HepG2 (cell line): ENCODE data around the gene RHBDD2. TPM values are rescaled to one million over a fixed set of nuclear protein-coding genes. Genes with fewer than 3 reads are reported as not detected.
"Not testable (repeated sequence)": the region's sequence is repeated elsewhere in the genome, so short reads cannot be mapped to it uniquely, and the experiment has no call there.

ENCODE experiments used
- ATAC-seq: fragments of 200-7000 bp; cut with Tn5 transposase; 3 replicates; pipeline ENCODE4 v1.9.1; 2020; ENCODE audit warnings: mild to moderate bottlenecking, moderate library complexity
- BruUV-seq: library from RNA; stranded (reverse); fragments of 400-500 nt; replicated peaks from 2 replicates; lab custom pipeline; 2021; lab: Mats Ljungman, UMichigan
- CTCF ChIA-PET: fragments of 300-600 bp; formaldehyde crosslinking; extraction: SDS; loops from one replicate; lab custom pipeline; 2021; ENCODE audit warnings: low total read pairs, inconsistent platforms, low intra/inter-chr PET ratio; lab: Yijun Ruan, JAX
- POLR2A ChIA-PET: fragments of 350-600 bp; sonication (Branson Sonifier 250); formaldehyde crosslinking; loops from one replicate; lab custom pipeline; 2020; ENCODE audit warnings: antibody characterized with exemption, inconsistent platforms; lab: Yijun Ruan, JAX
- DNase-seq: peaks from one replicate; pipeline ENCODE4 v3.0.0-alpha.2; 2015; ENCODE audit warnings: low spot score
- FAIRE-seq: peaks from 3 replicates; lab custom pipeline; 2011; peaks lifted over from hg19 to GRCh38; lab: Jason Lieb, UNC
- H2AFZ ChIP-seq: one replicate; pipeline ENCODE4 v1.6.1; 2011; ENCODE audit warnings: low read length, inconsistent platforms
- H3K27ac ChIP-seq: fragments of 300-600 bp; 3 replicates; pipeline ENCODE4 v1.8.0; 2011; ENCODE audit warnings: mixed run types, mild to moderate bottlenecking, mixed read lengths, low read length, inconsistent platforms; ENCODE audit not compliant: insufficient read depth; ENCODE audit errors: extremely low read length
- H3K27me3 ChIP-seq, 2 experiments: fragments of 200-600 bp in 1 of 2; 2 replicates in 1 of 2; 3 replicates in 1 of 2; pipeline versions ENCODE4 v1.6.0 to v1.8.0; 2011; ENCODE audit warnings: low read length in 2 of 2, mild to moderate bottlenecking in 2 of 2, moderate library complexity in 2 of 2, inconsistent platforms in 1 of 2; ENCODE audit not compliant: insufficient read depth in 2 of 2, control insufficient read depth in 1 of 2
- H3K36me3 ChIP-seq, 2 experiments: fragments of 200-600 bp in 1 of 2; replicated peaks in 1 of 2; 2 replicates in 1 of 2; 3 replicates in 1 of 2; pipeline versions ENCODE4 v1.5.1 to v1.8.0; 2011; ENCODE audit warnings: low read length in 2 of 2, inconsistent platforms in 1 of 2; ENCODE audit not compliant: insufficient read depth in 2 of 2, control insufficient read depth in 1 of 2
- H3K4me1 ChIP-seq: 2 replicates; pipeline ENCODE4 v1.5.1; 2012; ENCODE audit warnings: low read length, inconsistent platforms; ENCODE audit not compliant: insufficient read depth
- H3K4me2 ChIP-seq: 2 replicates; pipeline ENCODE4 v1.6.0; 2011; ENCODE audit warnings: low read depth, low read length, inconsistent platforms
- H3K4me3 ChIP-seq, 3 experiments: fragments of 200-600 bp in 1 of 3; sonication (generic), shearing (Covaris generic) in 1 of 3; replicated peaks in 1 of 3; 2 replicates each; pipeline ENCODE4 v1.5.1; 2011 to 2016; ENCODE audit warnings: low read length in 3 of 3, inconsistent platforms in 2 of 3, low read depth in 2 of 3, mild to moderate bottlenecking in 2 of 3, control low read depth in 1 of 3, mixed read lengths in 1 of 3; ENCODE audit not compliant: insufficient read depth in 1 of 3
- H3K79me2 ChIP-seq: one replicate; pipeline ENCODE4 v1.6.1; 2011; ENCODE audit warnings: low read length, inconsistent platforms; ENCODE audit not compliant: insufficient read depth
- H3K9ac ChIP-seq: 2 replicates; pipeline ENCODE4 v1.6.0; 2011; ENCODE audit warnings: mild to moderate bottlenecking, low read depth, low read length, inconsistent platforms; ENCODE audit not compliant: insufficient read depth
- H3K9me3 ChIP-seq: 2 replicates; pipeline ENCODE4 v1.5.1; 2012; ENCODE audit warnings: mild to moderate bottlenecking, low read length
- H4K20me1 ChIP-seq: 2 replicates; pipeline ENCODE4 v1.6.0; 2011; ENCODE audit warnings: inconsistent platforms, mild to moderate bottlenecking, low read length, moderate library complexity; ENCODE audit not compliant: insufficient read depth
- DNMT3B ChIP-seq: conservative IDR thresholded peaks from 2 replicates; pipeline ENCODE4 v1.6.1; 2016; ENCODE audit warnings: missing biosample characterization, control low read depth
- FOSL2 ChIP-seq: sonication (generic); formaldehyde crosslinking; IDR thresholded peaks from 2 replicates; pipeline ENCODE4 v1.4.0; 2020; ENCODE audit warnings: missing genetic modification reagents
- MAFF ChIP-seq: IDR thresholded peaks from 2 replicates; pipeline ENCODE4 v1.6.1; 2011; ENCODE audit warnings: low read depth, low read length, improper control_type of control experiment
- MAFK ChIP-seq, 2 experiments: IDR thresholded peaks in 1 of 2; conservative IDR thresholded peaks in 1 of 2; 2 replicates each; pipeline ENCODE4 v1.6.1; 2011; ENCODE audit warnings: improper control_type of control experiment in 2 of 2, low read length in 2 of 2
- NR1H2 ChIP-seq: sonication (generic); formaldehyde crosslinking; IDR thresholded peaks from 2 replicates; pipeline ENCODE4 v1.8.1; 2022; ENCODE audit warnings: low read depth, missing genetic modification reagents, borderline replicate concordance
- PRDM4 ChIP-seq: sonication (generic); formaldehyde crosslinking; IDR thresholded peaks from 2 replicates; pipeline ENCODE4 v1.9.0; 2021; ENCODE audit warnings: missing genetic modification reagents, borderline replicate concordance
- ZSCAN12 ChIP-seq: sonication (generic); formaldehyde crosslinking; IDR thresholded peaks from 2 replicates; pipeline ENCODE4 v1.9.0; 2021; ENCODE audit warnings: mild to moderate bottlenecking, missing genetic modification reagents
- WGBS: methylation state at CpG from one replicate; pipeline ENCODE4 v1.1.6; 2017; ENCODE audit warnings: low lambda C conversion rate; 5-methylcytosine and 5-hydroxymethylcytosine counted together
- in situ Hi-C: cut with HindIII; loops from 2 replicates; pipeline ENCODE4 v1.10.0; 2017; ENCODE audit warnings: low pct_unique_long_range_greater_than_20kb; ENCODE audit not compliant: extremely low pct_ligation_motif_present
- intact Hi-C: fragments of 100-400 bp; cut with micrococcal nuclease; formaldehyde crosslinking; loops from one replicate; pipeline ENCODE4 v1.10.0; 2022; ENCODE audit not compliant: unreplicated experiment
- polyA plus RNA-seq, 8 experiments: library from polyadenylated mRNA; depleted of rRNA in 3 of 8; stranded (reverse) in 7 of 8; unstranded in 1 of 8; fragments of >200 nt; fragmentation: Illumina TruSeq in 4 of 8; extraction: Trizol in 4 of 8; gene quantifications; 2 replicates each; pipeline versions ENCODE4 v1.2.1 to v1.2.3, GENCODE V29; 2011 to 2016; ENCODE audit warnings: low read depth in 4 of 8, missing spikeins in 1 of 8, mixed read lengths in 1 of 8; ENCODE audit not compliant: insufficient read depth in 1 of 8
- total RNA-seq, 5 experiments: library from RNA; depleted of rRNA; stranded (reverse); fragments of >200 nt; fragmentation: Illumina TruSeq; extraction: Trizol; gene quantifications; 2 replicates each; pipeline ENCODE4 v1.2.3, GENCODE V29; 2016; ENCODE audit warnings: low read depth in 1 of 5
- TF ChIP-seq, protein P1 (sequence below): sonication (generic); formaldehyde crosslinking; IDR thresholded peaks from 2 replicates; pipeline ENCODE4 v1.5.0; 2020; ENCODE audit warnings: mild to moderate bottlenecking, missing genetic modification reagents
- TF ChIP-seq, protein P2 (sequence below): sonication (generic); formaldehyde crosslinking; IDR thresholded peaks from 2 replicates; pipeline ENCODE4 v1.4.0; 2020; ENCODE audit warnings: missing genetic modification reagents

The RHBDD2 gene
- total and polyA plus RNA-seq, 2 of the 13 experiments (the other 11 are each of a cell fraction or from before 2014, with no cell fraction given) = 23.1 to 26.4 TPM

DNA sequence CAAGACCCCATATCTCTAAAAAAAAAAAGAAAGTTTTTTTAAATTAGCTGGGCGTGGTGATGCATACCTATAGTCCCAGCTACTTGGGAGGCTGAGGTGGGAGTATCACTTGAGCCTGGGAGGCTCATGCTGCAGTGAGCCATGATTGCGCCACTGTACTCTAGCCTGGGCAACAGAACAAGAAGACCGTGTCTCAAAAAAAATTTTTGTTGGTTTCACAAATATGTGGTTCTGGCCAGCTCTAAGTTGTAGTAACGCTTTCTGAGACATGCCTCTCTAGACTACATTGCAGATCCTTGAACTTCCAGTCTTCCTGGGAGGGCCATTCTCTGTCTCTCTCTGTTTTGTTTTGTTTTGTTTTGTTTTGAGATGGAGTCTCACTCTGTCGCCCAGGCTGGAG is 24.6 kb upstream of the RHBDD2 start:
- no peaks in the 10 kb centered on the region for H3K36me3 ChIP-seq
- intact Hi-C loops = loop anchor here (2.0 to 5.0 kb wide), 2 partner anchors 19 to 278 kb away; no protein-coding TSS in a partner anchor
- no peaks in the 10 kb centered on the region for H4K20me1 ChIP-seq
- no peak overlapping the region for H3K9ac ChIP-seq
- no peak for FAIRE-seq
- no peak for ATAC-seq
- H3K27me3 ChIP-seq = no peaks in the 10 kb centered on the region
- POLR2A ChIA-PET = no interaction called here
- H3K79me2 ChIP-seq = no peaks in the 10 kb centered on the region
- no peak overlapping the region for H3K4me2 ChIP-seq
- H3K9me3 ChIP-seq = no peaks in the 10 kb centered on the region
- no TSS peak for BruUV-seq
- CTCF ChIA-PET = no interaction called here
- H3K4me1 ChIP-seq = peaks cover 22% of the 10 kb centered on the region
- no peak overlapping the region for H2AFZ ChIP-seq
- no peak overlapping the region for H3K4me3 ChIP-seq
- no peak overlapping the region for H3K27ac ChIP-seq
- TF ChIP-seq PRDM4 (CRISPR knock-in tag) (no peak), NR1H2 (no peak), DNMT3B (CRISPR knock-in tag) (no peak), ZSCAN12 (CRISPR knock-in tag) (no peak)
- in situ Hi-C loops = no loop called here
- no peak for DNase-seq
- 40% methylated on average over 5 of the region's 5 CpGs for WGBS

DNA sequence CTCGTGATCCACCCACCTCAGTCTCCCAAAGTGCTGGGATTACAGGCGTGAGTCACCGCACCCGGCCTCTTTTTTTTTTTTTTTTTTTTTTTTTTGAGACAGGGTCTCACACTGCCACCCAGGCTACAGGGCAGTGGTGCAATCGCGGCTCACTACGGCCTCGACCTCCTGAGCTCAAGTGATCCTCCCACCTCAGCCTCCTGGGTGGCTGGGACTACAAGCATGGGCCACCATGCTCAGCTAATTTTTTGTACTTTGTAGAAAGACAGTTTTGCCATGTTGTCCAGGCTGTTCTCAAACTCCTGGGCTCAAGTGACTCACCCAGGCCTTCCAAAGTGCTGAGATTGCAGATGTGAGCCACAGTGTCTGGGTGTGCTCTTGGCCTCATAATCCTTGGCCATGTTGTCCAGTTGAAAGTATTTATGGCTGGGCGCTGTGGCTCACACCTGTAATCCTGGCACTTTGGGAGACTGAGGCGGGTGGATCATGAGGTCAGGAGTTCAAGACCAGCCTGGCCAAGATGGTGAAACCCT is 24.0 kb upstream of the RHBDD2 start:
- intact Hi-C loops = loop anchor here (2.0 to 5.0 kb wide), 2 partner anchors 20 to 277 kb away; no protein-coding TSS in a partner anchor
- ATAC-seq, H3K27me3 ChIP-seq, H3K9ac ChIP-seq, DNase-seq, FAIRE-seq, CTCF ChIA-PET, H3K27ac ChIP-seq, H3K4me2 ChIP-seq, H3K79me2 ChIP-seq, H3K4me3 ChIP-seq, H2AFZ ChIP-seq, POLR2A ChIA-PET, H4K20me1 ChIP-seq, in situ Hi-C loops, BruUV-seq, H3K36me3 ChIP-seq, H3K9me3 ChIP-seq: not testable (repeated sequence)
- WGBS = 50% methylated on average over 10 of the region's 10 CpGs
- peaks cover 22% of the 10 kb centered on the region for H3K4me1 ChIP-seq
- TF ChIP-seq FOSL2 (CRISPR knock-in tag) (peak; percentile 28; the same call in 1 of the 2 replicates), MAFF (peak; percentile 54), MAFK (conservative IDR thresholded peaks at IDR 0.05 in 1 of 2, IDR thresholded peaks at IDR 0.05 in 1 of 2; ENCODE audit: low read length in 2 of 2) (peak; percentile 70 to 73)
- TF ChIP-seq, protein P1, sequence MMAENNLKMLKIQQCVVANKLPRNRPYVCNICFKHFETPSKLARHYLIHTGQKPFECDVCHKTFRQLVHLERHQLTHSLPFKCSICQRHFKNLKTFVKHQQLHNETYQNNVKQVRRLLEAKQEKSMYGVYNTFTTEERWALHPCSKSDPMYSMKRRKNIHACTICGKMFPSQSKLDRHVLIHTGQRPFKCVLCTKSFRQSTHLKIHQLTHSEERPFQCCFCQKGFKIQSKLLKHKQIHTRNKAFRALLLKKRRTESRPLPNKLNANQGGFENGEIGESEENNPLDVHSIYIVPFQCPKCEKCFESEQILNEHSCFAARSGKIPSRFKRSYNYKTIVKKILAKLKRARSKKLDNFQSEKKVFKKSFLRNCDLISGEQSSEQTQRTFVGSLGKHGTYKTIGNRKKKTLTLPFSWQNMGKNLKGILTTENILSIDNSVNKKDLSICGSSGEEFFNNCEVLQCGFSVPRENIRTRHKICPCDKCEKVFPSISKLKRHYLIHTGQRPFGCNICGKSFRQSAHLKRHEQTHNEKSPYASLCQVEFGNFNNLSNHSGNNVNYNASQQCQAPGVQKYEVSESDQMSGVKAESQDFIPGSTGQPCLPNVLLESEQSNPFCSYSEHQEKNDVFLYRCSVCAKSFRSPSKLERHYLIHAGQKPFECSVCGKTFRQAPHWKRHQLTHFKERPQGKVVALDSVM (CRISPR knock-in tag) = peak; percentile 91
- TF ChIP-seq, protein P2, sequence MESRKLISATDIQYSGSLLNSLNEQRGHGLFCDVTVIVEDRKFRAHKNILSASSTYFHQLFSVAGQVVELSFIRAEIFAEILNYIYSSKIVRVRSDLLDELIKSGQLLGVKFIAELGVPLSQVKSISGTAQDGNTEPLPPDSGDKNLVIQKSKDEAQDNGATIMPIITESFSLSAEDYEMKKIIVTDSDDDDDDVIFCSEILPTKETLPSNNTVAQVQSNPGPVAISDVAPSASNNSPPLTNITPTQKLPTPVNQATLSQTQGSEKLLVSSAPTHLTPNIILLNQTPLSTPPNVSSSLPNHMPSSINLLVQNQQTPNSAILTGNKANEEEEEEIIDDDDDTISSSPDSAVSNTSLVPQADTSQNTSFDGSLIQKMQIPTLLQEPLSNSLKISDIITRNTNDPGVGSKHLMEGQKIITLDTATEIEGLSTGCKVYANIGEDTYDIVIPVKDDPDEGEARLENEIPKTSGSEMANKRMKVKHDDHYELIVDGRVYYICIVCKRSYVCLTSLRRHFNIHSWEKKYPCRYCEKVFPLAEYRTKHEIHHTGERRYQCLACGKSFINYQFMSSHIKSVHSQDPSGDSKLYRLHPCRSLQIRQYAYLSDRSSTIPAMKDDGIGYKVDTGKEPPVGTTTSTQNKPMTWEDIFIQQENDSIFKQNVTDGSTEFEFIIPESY (CRISPR knock-in tag) = peak; percentile 34; the same call in 1 of the 2 replicates
